HL-60/S4 treated with phorbol 12-myristate 13-acetate at 8.2 ng/mL for 4 days and 3 days (cell line): ENCODE measurements around the gene KY.

Source experiments
- in situ Hi-C: fragments of 300-500 bp; cut with MboI; formaldehyde crosslinking; loops from 2 replicates; pipeline ENCODE4 v1.15.0; 2022; ENCODE audit warnings: low sequenced_read_pairs

The KY gene

DNA sequence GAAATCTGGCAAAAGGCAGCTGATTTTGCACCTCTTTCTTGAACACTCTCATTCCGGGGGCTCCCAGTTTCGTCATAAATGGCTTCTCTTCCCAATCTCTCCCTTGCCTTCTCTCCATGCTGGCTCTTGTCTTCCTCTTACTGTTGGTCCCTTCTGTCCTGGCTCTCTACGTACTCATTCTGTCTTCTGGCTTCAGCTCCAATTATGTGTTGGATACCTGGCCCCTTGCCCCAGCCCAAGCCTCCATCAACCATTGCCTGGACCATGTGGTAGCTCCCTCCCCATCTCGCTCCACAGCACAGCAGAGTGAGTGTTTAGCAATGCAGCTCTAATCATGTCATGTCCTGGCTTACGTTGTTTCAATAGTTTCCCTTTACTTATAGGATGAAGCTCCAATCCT, 21.7 kb upstream of the KY start:
- in situ Hi-C loops = no loop called here

DNA sequence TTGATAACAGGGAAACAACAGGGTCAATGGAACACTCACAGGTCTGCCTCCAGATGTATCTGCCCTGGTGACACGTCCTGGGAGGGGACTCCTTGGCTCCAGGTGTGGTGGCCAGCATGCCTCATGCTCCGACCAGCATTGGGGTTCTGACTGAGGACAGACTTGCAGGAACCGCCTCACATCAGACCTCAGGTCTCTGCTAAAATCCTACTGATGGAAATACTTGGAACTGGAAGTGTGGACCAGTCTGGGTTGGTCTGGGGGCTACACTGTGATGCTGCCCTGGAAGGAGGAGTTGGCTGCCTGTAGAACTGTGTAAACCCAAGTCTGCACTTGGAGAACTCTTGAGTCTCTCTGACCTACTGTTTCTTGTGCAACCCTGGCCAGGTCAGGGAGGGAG, 17.1 kb upstream of the KY start:
- in situ Hi-C loops = no loop called here

DNA sequence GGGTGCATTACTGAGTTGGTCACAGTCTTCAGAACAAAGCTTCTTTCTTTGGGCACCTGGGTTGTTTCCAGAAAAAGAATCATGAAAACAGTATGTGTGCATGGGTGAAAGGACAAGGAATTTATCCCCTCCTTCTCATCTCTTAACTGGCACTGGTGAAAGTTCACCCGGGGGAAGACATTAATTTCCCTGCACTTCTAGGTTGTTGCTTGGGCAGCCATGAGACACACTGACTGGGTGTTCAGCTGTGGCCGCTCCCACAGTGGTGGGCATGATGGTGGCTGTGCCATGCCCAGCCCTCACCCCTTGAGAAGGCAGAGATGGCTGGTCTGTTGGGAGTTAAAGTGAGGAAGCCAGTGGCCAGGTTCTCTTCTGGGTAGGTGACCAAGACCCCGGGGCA, 16.6 kb upstream of the KY start:
- in situ Hi-C loops = no loop called here

DNA sequence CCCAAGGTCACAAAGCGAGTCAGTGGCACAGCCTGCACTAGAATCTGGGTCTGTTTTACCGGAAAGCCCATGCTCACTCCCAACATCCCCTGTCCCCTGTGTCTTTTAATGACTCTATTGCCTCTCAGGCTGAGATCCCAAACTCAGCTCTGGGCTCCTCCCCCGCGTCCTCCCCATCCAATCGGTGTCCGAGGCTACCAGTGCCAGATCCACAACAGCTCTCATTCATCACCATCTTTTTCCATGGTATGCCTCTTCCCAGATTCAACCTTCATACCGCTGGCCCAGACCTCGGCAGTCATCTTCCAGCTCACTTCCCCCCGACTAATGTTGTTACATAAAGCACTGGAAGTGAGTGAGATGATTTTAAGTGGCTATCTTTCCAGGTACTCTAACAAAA, 16.1 kb upstream of the KY start:
- in situ Hi-C loops = no loop called here

DNA sequence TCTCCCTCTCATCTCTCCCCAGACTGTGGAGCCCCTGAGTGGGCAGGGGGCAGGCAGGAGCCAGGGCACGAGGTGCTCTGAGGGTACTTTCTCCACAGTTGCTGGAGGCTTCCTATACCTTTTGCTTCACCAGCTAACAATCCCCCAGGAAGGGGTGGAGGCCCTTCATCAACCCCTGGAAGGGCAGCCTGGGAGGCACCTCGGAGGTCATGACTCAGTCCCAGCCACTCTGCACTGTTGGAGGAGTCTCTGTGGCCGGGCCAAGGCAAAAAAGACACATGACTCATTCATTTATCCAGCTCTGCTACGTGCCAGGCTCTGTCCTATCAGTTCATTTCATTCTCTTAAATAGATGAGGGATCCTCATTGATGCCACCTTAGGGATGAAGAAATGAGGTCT, 15.6 kb upstream of the KY start:
- in situ Hi-C loops = no loop called here

DNA sequence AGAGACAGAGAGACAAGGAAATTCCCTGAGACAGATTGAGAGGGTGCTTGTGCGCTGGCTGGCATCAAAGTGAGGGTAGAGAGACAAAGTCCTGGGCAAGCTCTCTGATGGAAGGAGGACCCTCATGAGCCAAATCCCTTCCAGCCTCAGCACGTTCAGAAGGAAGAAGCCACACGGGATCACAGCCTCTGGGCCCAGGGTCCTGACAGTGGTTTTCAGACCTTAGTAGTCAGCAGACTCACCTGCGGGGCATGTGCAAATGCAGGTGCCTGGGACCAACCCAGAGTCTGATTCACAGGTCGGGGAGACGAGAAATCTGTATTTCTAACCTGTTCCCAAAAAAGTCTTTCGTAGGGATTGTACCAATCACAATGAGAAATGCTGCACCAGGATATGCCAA, 15.2 kb upstream of the KY start:
- in situ Hi-C loops = no loop called here

DNA sequence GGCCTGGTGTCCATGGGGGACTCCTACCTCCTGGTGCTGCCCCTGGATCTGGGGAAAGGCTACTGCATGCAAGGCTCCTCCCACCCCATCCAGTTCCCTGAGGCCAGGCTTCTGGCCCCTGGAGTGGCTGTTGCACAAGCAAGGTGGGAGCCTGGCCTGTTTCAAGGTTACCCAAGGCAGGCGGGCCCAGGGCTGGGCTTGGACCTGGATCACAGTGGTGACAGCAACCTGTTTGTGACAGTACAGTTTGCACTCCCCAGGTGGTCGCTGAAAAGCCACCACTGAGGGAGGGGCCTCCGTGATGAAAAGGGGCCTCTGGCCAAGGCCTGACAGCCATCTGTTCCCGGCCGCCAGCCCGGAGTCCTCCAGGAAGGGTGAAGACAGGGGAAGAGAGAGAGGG, 14.4 kb upstream of the KY start:
- in situ Hi-C loops = no loop called here

DNA sequence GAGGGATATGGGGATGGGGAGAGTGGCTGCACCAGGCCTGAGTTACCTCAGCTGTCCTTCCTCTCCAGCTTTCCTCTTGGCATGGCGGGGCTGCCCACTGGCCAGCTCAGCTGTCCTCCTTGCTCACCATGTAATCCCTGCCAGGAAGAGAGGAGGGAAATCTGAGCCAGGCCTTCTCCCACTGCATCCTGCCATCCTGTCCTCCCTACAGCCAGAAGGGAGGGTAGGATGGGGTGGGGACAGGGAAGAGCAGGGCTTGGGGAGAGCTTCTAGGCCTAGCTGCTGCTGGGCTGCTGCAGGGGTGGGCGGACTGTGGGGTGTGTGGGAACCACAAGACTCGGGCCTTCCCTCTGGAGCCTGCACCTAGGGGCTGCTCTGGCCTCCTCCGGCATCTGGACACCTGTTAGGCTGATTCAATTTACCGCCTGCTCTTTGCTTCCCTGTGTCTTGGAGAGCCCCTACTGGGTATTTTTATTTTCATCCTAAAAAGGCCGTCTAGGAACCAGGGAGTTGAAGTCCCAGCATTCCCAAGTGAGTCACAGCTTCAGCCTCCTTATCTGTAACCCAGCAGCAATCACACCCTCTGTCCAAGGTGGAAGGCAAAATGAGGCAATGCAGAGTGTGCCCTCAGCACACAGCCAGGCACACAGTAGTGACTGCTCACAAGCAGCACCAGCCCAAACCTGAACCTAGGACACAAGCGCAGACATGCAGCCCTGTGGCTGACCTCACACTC, 13.1 kb upstream of the KY start:
- in situ Hi-C loops = no loop called here

DNA sequence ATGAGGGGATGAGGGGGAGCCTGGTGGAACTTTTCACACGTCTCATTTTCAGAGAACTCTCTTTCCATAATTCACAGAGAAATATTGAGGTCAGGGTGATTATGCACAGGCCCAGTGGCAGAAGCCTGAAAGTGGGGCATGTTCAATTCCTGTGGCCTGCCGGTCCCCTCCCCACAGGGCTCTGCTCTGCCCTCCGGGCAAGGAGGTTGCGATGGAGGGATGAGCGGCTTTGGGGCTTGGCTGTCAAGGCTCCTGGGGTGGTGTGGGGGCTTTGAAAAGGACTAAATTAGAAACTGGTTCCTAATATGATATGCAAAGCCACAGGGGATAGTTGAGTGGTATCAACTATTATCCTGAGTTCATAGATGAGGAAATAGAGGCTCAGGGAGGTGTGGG, 9.2 kb upstream of the KY start:
- in situ Hi-C loops = no loop called here

DNA sequence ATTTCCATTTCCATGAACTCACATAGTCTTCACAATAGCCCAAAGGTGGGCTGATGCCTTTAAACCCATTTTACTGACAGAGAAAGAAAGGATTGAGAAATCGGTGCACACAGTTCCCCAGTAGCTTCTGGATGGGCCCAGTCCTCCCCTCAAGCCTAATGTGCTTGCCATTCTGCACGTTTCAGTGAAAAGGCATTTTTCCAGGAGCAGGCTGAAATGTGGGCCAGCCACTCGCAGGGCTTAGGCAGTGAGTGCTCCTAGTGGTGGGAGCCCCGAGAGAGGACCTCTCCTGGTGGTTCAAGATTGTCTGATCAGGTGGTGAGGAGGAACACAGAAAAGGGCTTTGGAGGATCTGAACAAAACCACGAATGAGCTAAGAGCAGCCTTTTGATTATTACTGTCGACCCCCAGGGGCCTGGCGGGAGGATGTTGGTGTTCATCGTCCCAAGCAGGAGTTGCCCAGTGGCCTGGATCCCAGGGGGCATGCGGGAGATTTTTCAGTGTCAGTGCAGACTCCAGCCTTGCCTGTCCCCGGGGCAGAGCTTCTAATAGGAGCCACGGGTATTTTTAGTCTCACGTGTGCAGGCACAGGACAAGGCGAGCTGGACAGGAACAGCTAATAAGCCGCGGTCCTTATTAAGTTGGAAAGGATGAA, 8.7 kb upstream of the KY start:
- in situ Hi-C loops = no loop called here

DNA sequence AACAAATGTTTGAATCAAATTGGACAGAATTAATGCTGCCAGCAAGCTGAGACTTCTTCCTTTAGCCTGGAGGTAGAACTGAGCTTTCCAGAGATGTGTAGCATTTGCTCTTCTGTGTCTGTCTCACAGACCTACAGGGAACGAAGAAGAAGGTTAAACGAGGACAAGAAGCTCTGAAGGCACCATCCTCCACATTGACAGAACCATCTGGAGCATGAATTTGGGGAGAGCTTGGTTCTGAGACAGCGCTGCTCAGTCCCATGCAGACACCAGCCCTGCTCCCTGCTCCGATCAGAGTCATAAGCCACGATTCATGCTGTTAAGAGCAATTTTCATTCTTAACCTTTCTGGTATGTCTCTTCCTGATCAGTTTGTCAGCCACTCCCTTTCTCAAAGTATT, 7.7 kb upstream of the KY start:
- in situ Hi-C loops = no loop called here

DNA sequence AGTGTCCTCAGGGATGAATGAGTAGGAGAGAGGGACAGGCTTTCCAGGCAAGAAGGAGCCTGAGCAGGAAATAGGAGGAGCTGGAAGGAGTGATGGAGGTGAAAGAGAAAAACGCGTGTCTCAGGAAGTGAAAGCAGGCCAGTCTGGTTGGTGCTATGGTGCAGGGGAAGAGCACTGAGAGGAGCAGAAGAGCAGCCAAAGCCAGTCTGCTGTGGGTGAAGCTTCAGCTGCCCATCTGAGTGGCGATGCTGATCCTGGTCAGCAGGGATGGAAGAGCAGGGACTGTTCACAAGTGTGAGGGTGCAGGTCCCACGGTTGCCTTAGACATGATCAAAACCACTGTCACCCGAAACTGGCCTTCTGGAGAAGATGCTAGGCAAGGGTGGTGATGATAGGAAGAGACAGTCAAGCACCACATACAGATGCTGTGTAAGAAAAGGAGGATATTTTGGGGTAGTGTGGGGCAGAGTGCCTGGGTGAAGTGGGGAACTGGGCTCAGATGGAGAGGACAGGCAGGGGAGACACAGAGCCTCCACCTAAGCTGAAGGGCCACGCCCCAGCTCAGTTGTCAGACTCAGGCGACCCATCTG, 5.5 kb upstream of the KY start:
- in situ Hi-C loops = no loop called here

DNA sequence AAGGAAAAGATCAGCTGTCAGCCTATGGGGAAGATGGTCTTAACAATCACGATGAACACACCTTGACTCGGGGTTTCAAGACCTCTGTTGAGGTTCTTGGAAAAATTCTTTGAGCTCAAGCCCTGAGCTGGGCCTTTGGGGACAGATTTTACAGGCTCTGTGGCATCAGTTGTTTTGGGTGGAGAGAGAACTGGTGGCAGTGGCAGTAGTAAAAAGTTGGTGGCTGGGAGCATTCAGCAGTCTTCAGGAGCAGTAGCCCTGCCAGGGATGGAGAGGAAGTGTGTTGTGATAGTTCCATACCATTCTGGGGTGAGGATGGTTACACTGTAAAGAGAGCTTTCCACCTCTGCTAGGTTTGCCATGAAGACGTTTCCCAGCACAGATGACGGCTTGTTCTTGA, 4.9 kb upstream of the KY start:
- in situ Hi-C loops = no loop called here

DNA sequence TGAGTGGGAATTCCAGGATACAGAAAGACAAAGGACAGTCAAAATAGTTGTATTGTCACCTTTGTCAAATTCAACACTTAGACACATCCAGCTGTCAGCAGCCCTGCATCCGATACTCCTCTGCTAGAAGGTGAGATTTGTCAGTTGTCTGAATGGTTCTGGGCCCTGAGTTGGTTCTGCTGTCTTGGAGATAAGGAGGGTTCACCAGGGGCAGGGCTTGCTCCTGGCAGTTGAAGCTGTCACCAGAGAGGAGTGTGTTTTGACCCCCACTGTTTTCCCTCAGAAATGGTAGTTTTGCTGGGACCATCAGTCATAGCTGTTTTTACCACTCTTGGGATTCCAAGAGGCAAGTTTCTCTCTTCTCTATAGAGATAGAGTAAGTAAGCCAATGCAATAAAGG, 3.2 kb upstream of the KY start:
- in situ Hi-C loops = no loop called here

DNA sequence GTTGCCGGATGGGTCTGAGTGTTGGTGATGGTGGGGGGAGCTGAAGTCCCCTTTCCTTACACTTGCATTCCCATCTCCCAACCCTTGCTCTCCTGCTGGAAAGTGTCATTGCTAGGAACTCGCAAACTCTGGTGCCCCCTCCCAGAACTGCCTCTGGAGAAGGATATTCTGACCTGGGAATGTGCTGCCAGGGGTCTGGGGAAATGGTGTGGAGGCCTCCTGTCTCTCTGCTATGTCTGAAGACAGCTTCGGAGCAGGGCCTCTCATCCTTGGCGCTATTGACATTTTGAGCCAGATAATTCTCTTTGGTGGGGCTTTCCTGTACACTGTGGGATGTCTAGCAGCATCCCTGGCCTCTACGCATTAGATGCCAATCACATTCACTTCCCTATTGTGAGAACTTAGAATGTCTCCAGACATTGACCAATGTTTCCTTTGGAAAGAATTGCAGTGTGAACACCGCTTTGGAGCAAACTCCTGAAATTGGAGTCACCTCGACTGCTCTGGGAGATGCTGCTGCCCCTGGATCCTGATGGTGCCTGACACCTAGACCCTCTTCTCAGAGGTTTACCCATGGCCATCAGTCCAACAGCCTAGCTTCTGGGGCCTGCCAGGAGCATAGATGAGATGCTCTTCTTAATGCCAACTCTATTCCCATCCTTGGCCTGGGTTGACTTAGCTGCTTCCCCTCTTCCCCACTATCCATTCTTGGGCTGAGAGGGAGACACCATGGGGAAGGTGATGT, 2.2 kb upstream of the KY start:
- in situ Hi-C loops = no loop called here

DNA sequence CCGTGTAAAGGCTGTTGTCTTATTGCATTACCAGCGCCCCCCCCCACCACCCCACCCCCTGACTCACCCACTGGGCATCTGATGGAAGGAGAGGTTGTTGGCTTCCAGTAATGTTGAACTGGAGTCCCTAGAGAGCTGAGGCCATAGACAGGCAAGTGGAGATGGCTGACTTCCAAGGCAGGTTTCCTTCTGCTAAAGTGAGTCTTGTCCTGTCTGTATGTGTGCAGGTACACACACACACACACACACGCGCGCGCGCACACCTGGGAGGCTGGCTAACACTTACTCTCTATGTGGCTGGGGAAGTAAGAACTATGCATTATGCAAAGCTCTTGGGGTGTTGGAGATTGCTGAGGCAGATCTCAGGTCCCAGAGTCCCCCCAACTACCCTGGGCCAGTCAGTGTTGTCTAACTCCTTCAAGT, 1.6 kb upstream of the KY start:
- in situ Hi-C loops = no loop called here

DNA sequence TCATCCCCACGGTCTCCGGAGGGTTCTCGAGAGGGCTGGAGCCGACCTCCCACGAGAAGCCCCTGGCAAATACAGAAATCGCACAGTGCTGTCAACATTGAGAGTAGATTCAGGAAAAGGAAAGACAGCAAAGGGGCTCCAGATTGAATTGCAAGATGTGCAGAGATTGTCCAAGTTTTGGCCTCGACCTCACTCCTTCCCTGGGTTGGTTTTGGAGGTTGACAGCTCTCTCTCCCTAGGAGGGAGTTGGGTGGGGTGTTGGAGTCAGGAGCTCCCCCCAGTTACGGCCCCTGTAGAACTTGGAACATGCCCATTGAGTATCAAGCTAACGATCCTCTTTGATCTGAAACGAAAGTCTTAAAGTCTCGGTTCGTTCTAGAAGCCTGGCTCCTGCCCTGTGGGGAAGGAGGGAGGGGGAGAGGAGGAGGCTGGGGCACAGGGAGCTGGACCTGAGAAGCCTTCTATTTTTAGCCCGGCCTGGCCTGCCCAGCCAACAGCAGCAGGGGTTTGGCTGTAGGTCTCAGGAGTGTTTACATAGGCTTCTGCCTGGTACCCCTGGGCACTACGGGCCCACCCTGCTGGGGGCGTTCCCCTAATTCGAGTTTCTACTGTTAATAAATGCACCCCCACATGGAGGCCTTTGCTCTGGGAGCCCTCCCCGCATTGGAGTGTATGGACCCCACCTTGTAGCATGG, 672 bp upstream of the KY start:
- in situ Hi-C loops = no loop called here

DNA sequence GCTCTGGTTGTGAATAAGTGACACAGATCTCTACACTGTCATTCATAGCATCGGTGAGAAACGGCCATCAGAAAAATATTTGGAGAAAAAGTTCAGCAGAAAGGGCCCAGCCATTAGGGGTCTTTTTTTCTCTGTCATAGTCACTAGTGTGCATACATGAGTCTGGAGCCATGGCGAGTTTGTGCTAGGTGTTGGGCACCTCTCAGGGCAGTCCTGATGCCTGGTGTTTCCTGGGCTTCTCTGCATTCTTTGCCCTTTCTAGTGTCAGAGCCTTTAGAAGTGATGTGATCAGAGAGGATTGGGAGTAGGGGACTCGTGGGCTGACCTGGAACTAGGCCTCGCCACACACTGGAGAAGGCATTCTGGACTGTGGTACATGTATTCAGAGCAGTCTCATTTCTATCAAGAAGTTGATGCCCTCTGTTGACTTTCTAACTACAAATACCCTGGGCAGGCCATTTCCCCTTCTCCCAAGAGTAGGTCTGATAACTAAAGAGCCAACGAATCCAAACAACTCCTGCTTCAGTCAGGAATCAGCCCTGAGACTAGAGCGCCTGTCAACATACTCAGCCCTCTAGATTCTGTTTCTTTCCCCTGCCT, 1.6 kb downstream of the KY start:
- in situ Hi-C loops = no loop called here

DNA sequence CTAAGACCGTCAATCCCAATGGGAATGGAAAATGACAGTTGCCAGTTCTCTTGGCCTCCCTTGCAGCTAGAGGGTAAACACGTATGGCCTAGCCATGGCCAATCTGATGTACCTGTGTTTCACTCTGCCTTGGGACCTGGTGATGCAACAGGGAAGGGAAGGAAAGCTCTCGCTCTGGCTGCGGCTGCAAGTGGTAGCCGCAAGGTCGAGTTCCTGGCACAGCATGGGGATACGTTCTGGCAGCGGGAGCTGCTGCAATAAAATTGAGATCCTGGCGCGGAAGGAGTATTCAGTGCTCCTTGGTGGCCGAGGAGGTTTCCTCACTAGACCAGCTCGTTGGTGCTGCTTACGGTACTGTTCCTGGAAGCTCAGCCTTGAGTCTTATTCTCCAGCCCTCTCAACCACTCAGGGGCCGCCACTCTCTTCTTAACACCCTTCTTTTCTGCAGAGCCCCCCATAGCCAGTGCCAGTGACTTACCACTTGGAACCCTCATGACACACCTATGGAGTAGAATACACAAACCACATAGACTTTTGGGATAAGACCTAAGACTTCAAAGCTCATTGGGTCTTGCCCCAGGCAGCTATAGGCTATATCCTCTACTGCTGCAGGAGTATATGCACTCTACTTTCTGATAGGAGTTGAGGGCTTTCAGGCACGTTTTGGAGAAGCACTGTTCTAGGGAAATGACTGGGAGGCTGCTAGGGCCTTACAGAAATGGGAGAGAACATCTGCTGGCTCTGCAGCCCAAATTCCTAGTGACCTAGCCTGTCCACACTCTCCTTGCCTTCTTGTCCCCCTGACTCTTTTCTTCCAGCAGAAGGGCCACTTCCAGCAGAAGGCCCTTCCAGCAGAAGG, 2.7 kb downstream of the KY start:
- in situ Hi-C loops = no loop called here

DNA sequence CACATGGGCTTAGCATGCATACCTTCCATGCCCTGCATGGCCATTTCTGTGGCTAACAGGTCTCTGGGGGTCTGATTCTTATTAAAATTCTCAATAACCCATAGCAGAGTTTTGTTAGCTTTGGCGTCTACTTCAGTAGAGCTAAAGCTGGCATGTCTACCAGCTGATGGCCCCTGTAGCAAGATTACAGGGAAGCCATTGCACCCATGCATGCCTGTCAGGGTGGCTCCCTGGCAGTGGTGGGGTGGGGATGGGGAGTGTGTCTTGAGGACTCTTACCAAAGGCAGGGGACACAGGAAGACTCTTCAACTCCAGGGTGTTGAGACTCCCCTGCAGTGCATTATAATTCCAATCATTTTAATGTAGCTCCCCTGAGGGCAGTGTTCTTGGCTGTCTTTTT, 4.7 kb downstream of the KY start:
- in situ Hi-C loops = no loop called here
